NK-92 (cell line): ENCODE data around the gene BATF3.
"Not testable (repeated sequence)": the region's sequence is repeated elsewhere in the genome, so short reads cannot be mapped to it uniquely, and the experiment has no call there.

Source experiments
- DNase-seq: peaks from one replicate; lab custom pipeline; 2025; ENCODE audit not compliant: unreplicated experiment; lab: John Stamatoyannopoulos, UW

Gene BATF3

GRCh38 chr1:212664409-212665199, 35.0 kb downstream of the BATF3 start:
- no peak for DNase-seq

- not testable (repeated sequence) for DNase-seq
Observed at GRCh38 chr1:212658250-212658649, 41.4 kb downstream of the BATF3 start.

GRCh38 chr1:212656730-212657129, 42.9 kb downstream of the BATF3 start:
- DNase-seq: no peak

DNA sequence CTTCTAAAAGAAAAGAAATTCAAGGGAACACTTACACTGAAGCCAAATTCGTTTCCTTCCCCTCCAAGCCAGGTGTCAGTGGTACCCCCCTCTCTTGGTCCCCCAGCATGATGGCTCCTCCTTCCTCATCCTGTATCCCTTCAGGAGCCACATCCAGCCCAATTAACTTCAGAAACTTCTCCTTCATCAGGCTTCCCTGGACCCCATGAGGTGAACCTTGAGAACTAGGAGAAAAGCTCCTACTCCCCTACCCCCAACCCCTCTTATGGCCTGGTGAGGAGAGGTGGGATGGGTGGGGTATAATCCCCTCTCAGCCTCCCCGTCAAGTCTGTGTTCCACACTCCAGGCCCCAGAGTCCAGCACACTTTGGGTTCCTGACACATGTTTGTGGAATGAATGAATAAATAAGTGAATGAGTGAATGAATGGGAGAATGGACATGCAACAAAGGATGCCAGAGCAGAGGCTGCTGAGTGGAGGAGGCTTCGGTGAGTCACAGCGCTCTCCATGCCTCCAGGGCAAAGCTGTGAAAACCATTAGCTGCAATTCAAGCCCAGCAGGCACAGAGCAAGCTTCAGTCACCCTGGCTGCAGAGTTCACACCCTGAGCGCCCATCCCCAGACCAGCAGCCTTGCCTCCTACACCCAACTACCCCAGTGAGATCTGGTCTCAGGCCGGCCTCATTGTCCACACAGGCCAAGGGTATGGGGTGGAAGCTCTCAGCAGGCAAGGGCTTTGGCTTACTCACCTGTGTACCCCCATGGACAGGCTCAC, 43.8 kb downstream of the BATF3 start:
- no peak for DNase-seq

DNA sequence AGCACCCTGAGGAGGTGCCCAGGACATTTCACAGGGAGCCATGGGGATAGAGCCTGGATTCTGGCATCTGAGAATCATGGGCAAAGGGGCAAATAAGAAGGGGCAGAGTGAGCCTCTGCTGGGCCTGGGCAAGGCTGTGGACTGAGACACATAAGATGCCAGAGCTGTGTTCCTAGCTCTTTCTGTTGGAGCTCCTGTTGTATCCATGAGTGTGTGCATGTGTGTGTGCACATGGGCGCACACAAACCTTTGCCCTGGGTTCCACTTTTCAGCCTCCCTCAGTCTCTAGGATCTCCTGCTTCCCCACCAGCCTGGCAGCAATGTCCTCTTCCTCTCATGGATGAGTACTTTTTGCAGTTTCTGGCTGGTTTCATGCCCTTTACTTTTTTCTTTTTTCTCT, 47.0 kb downstream of the BATF3 start:
- DNase-seq: no peak

GRCh38 chr1:212651977-212652376, 47.7 kb downstream of the BATF3 start:
- DNase-seq: no peak

DNA sequence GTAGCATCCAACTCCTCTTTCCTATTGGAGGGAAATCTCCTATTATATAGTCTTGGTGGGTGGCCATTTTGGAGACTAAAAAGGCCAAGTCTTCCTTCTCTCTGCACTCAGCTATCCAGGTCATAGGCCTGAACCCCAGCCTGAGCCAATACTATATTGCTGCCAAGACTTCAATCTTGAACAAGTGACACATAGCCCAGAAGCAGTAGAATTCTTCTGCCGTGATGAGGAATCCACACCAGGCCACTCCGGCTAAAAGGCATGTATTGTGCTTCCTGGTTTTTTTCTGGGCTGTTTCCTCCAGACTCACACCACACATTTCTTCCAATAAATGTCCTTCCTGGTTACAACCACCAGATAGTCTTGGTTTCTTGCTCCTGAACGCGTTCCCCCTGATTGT, 48.1 kb downstream of the BATF3 start:
- DNase-seq: no peak

DNA sequence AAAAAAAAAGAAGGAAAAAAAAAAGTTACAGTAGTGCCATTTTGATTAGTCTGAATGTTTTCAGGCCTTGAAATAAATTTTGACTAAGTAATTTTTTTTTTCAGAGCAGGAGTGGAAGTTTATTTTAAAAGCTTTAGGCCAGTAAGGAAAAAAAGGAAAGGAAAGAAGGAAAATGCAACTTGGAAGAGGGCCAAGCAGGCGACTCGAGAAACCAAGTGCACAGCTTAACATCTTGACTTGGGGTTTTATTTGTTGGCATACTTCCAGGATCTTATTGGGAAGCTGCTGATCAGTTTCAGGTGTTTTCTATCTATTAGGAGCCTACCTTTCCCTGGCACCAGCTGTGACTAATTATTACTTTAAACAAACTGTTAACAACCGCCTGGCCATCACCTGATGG, 49.4 kb downstream of the BATF3 start:
- no peak for DNase-seq

DNA sequence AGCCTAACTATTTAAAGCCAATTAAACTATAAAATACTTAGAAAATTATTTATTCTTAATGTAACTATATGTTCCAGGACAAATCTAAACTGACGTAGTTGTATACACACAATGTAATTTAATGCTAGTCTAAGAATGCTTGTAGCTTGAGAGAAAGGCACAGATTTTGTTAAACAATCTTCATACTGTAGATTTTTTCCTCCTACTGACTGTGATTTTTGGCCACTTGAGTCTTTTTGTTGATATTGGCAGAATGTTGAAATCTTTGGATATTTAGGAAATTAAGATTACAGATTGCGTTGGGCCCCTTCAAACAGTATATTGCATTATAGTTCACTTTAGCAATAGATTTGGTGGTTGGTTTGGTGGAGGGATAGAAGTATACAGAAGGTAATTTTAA, 50.6 kb downstream of the BATF3 start:
- DNase-seq: no peak

GRCh38 chr1:212648431-212648830, 51.2 kb downstream of the BATF3 start:
- DNase-seq: no peak

GRCh38 chr1:212647004-212647403, 52.6 kb downstream of the BATF3 start:
- DNase-seq: no peak

- no peak for DNase-seq
Observed at GRCh38 chr1:212646588-212646987, 53.1 kb downstream of the BATF3 start.

GRCh38 chr1:212645546-212646543, 53.8 kb downstream of the BATF3 start:
- DNase-seq: no peak

GRCh38 chr1:212644866-212645545, 54.6 kb downstream of the BATF3 start:
- no peak for DNase-seq

DNA sequence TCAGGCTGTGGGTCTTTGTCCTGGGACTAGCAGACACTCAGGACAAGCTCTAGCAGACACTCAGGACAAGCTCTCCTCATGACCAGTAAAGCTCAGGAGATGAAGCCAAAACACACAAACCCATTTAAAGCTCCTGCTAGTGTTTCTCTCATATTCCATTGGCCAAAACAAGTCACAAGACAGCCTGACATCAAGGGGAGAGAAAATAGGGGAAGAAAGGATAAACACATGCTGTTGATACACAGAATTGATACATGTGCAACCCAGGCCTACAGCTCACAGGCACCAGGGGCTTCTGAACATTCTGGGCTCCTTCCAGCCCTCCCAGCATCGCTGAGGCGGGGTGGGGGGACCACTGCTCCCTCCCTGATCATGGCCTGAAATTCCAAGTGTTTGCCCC, 55.8 kb downstream of the BATF3 start:
- DNase-seq: no peak

GRCh38 chr1:212641956-212642355, 57.7 kb downstream of the BATF3 start:
- DNase-seq: no peak

DNA sequence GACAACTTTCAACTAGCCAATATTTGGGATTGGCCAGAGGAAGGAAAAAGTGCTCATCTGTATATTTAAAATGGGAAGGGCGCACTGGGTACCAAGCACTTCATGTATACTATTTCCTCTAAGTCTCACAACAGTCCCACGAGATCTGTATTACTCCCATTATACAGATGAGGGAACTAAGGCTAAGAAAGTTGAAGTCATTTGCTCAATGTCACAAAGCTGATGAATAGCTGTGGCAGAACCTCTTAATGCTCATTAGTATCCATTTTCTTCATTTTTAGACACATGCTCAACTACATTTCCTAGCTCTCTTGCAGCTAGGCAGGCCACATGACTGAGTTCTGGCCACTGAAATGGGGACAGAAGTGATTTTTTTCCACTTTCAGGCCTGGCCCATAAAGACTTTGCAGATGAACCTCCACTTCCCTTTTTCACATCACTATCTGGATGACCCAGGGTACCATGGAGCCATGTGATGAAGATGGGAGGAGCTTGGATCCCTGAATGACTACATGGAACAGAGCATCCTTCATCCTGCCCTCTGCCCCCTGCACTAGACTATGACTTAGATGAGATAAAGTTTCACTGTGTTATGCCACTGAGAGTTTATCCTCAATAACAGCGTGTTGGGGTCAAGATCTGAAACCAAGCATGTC, 59.3 kb downstream of the BATF3 start:
- DNase-seq: no peak

DNA sequence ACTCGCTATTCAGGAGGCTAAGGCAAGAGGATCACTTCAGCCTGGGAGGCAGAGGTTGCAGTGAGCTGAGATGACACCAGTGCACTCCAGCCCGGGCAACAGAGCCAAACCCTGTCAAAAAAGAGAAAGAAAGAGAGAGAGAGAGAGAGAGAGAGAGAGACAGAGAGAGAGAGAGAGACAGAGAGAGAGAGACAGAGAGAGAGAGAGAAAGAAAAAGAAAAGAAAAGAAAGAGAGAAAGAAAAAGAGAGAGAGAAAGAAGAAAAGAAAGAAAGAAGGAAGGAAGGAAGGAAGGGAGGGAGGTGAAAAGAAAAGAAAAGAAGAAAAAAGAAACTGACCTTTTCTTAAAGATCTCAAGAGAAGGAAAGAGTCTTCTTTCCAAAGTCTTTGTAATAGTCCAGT, 60.1 kb downstream of the BATF3 start:
- not testable (repeated sequence) for DNase-seq

DNA sequence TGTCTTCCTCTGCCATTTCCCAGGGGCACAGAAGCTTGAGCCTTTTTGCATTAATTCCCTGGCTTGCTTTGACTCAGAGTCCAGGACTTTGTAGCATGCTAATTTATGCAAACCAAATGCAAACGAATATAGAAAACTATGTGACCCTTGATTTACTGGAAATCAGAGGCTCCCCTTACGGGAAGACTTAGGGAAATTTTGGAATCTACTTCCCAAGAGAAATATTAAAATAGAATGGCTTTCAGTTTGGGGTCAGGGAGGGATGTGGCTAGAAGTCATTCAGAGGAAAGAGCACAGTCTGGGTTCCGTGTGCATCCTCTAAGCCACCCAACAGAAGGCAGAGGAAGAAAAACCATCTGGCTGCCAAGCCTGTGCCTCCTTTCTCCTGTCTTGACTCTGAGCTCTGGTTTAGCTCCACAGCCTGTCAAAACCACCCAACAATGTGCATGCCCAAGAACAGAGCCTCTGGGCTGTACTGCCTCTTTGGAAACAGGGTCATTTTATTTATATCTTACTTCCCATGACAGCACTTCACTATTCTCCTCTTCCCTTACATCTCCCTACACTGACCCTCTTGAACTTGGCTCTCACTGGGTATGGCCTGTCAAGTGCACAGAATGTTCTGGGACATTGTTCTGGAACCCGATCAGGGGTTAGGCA, 61.0 kb downstream of the BATF3 start:
- no peak for DNase-seq

GRCh38 chr1:212637902-212638301, 61.7 kb downstream of the BATF3 start:
- DNase-seq: no peak
